GM21737 (cell line): ENCODE results near the gene VASH2.
A peak's percentile ranks its signal among the peaks of the same experiment; 100 is the strongest.
"Not testable (repeated sequence)": the region's sequence is repeated elsewhere in the genome, so short reads cannot be mapped to it uniquely, and the experiment has no call there.

Source experiments
- ATAC-seq: cut with Tn5 transposase; IDR thresholded peaks from one replicate; pipeline ENCODE4 v1.9.1; 2021; ENCODE audit warnings: mild to moderate bottlenecking, moderate library complexity; ENCODE audit not compliant: unreplicated experiment

The VASH2 gene

GRCh38 chr1:212954514-212954913 is 4.2 kb downstream of the VASH2 start:
- no peak for ATAC-seq

GRCh38 chr1:212955098-212955497 is 4.8 kb downstream of the VASH2 start:
- ATAC-seq, result no peak

- no peak for ATAC-seq
These were observed 5.8 kb downstream of the VASH2 start for GRCh38 chr1:212955961-212956620.

GRCh38 chr1:212957546-212957945 is 7.2 kb downstream of the VASH2 start:
- ATAC-seq, result no peak

GRCh38 chr1:212958175-212958574 is 7.8 kb downstream of the VASH2 start:
- ATAC-seq, result no peak

- peak; percentile 56 for ATAC-seq
These were observed 9.2 kb downstream of the VASH2 start for GRCh38 chr1:212959266-212960220.

- ATAC-seq, result no peak
These were observed 10.6 kb downstream of the VASH2 start for GRCh38 chr1:212960932-212961331.

- ATAC-seq, result no peak
These were observed 12.2 kb downstream of the VASH2 start for GRCh38 chr1:212962509-212962908.

- no peak for ATAC-seq
These were observed 13.8 kb downstream of the VASH2 start for GRCh38 chr1:212964102-212964501.

- not testable (repeated sequence) for ATAC-seq
These were observed 14.7 kb downstream of the VASH2 start for GRCh38 chr1:212964993-212965392.

- ATAC-seq, result no peak
These were observed 16.3 kb downstream of the VASH2 start for GRCh38 chr1:212966616-212967015.

GRCh38 chr1:212967801-212968200 is 17.5 kb downstream of the VASH2 start:
- ATAC-seq, result no peak

GRCh38 chr1:212968368-212968863 is 18.1 kb downstream of the VASH2 start:
- ATAC-seq, result no peak

- ATAC-seq, result no peak
These were observed 19.7 kb downstream of the VASH2 start for GRCh38 chr1:212970085-212970484.

- no peak for ATAC-seq
These were observed 21.0 kb downstream of the VASH2 start for GRCh38 chr1:212971312-212971711.

GRCh38 chr1:212973426-212973825 is 23.1 kb downstream of the VASH2 start:
- no peak for ATAC-seq

GRCh38 chr1:212973899-212974298 is 23.6 kb downstream of the VASH2 start:
- no peak for ATAC-seq

GRCh38 chr1:212974711-212975110 is 24.4 kb downstream of the VASH2 start:
- no peak for ATAC-seq

GRCh38 chr1:212975111-212975918 is 25.0 kb downstream of the VASH2 start:
- no peak for ATAC-seq

GRCh38 chr1:212976586-212976985 is 26.2 kb downstream of the VASH2 start:
- ATAC-seq, result no peak
